Endodermal cell (in vitro differentiated cells): ENCODE measurements around the gene GATAD2B. TPM values are rescaled to one million over a fixed set of nuclear protein-coding genes. Genes with fewer than 3 reads are reported as not detected.

Experiments used
- DNase-seq: peaks from one replicate; pipeline ENCODE4 v3.0.0-alpha.2; 2017
- H3K27ac ChIP-seq: 2 replicates; pipeline ENCODE4 v1.5.1; 2013; ENCODE audit warnings: mild to moderate bottlenecking, low read depth, low read length, moderate library complexity
- H3K27me3 ChIP-seq: 2 replicates; pipeline ENCODE4 v1.6.1; 2013; ENCODE audit warnings: mild to moderate bottlenecking, low read length, moderate library complexity; ENCODE audit not compliant: insufficient read depth, control insufficient read depth, poor library complexity, severe bottlenecking
- H3K36me3 ChIP-seq: 2 replicates; pipeline ENCODE4 v1.7.0; 2013; ENCODE audit warnings: mild to moderate bottlenecking, low read length, moderate library complexity; ENCODE audit not compliant: control insufficient read depth, insufficient read depth
- H3K4me1 ChIP-seq: one replicate; pipeline ENCODE4 v1.7.0; 2013; ENCODE audit warnings: low read length; ENCODE audit not compliant: control insufficient read depth, insufficient read depth
- H3K4me3 ChIP-seq: 2 replicates; pipeline ENCODE4 v1.5.1; 2013; ENCODE audit warnings: mild to moderate bottlenecking, low read length, moderate library complexity
- H3K9ac ChIP-seq: 2 replicates; pipeline ENCODE4 v1.6.1; 2013; ENCODE audit warnings: mild to moderate bottlenecking, low read length, moderate library complexity; ENCODE audit not compliant: poor library complexity, severe bottlenecking; ENCODE audit errors: extremely low read depth
- H3K9me3 ChIP-seq: 2 replicates; pipeline ENCODE4 v1.6.1; 2013; ENCODE audit warnings: mild to moderate bottlenecking, low read length, moderate library complexity; ENCODE audit not compliant: control insufficient read depth
- H3K27ac Mint-ChIP-seq: 2 replicates; pipeline ENCODE4 v1.8.0; 2020; ENCODE audit warnings: mixed read lengths
- H3K27me3 Mint-ChIP-seq: 2 replicates; pipeline ENCODE4 v1.8.0; 2021; ENCODE audit warnings: mild to moderate bottlenecking, mixed read lengths; ENCODE audit not compliant: insufficient read depth
- H3K36me3 Mint-ChIP-seq: 2 replicates; pipeline ENCODE4 v1.8.0; 2020; ENCODE audit warnings: low read depth, mixed read lengths
- H3K4me1 Mint-ChIP-seq: 2 replicates; pipeline ENCODE4 v1.8.0; 2020; ENCODE audit warnings: mixed read lengths
- H3K4me3 Mint-ChIP-seq: 2 replicates; pipeline ENCODE4 v1.8.0; 2020; ENCODE audit warnings: mild to moderate bottlenecking, moderate library complexity, mixed read lengths
- H3K9me3 Mint-ChIP-seq: 2 replicates; pipeline ENCODE4 v1.8.0; 2020; ENCODE audit warnings: mild to moderate bottlenecking, mixed read lengths
- CTCF ChIP-seq: fragments of 200-600 bp; sonication (generic); conservative IDR thresholded peaks from 2 replicates; pipeline ENCODE4 v1.5.0; 2021; ENCODE audit warnings: antibody characterized with exemption, mild to moderate bottlenecking
- WGBS, 2 experiments: methylation state at CpG; one replicate each; pipeline versions ENCODE4 v1.1.5 to v1.1.7; 2013; ENCODE audit warnings: missing lambda C conversion rate in 2 of 2, mixed read lengths in 1 of 2; ENCODE audit not compliant: insufficient coverage in 1 of 2, insufficient read length in 1 of 2; 5-methylcytosine and 5-hydroxymethylcytosine counted together
- total RNA-seq, 2 donors: library from RNA; stranded (reverse); fragmentation: NEBNext Ultra II Directional in 1 of 2; extraction: Animal tissue kit (Norgen Biotek cat#: 25700) in 1 of 2; gene quantifications; 2 replicates in 1 of 2; 3 replicates in 1 of 2; pipeline ENCODE4 v1.2.1, GENCODE V29; 2021

Gene GATAD2B
- total RNA-seq, 2 donors from 2014 or later: 45.2 to 51.2 TPM

- Mint-ChIP-seq H3K4me3 (no peak overlapping the region), H3K4me1 (peaks cover 8% of the 10 kb centered on the region), H3K9me3 (no peaks in the 10 kb centered on the region), H3K27ac (no peak overlapping the region), H3K27me3 (no peaks in the 10 kb centered on the region), H3K36me3 (peaks cover 39% of the 10 kb centered on the region)
- no peak overlapping the region for H3K9ac ChIP-seq
- TF ChIP-seq CTCF: no peak
- no peak overlapping the region for H3K4me3 ChIP-seq
- no peak overlapping the region for H3K27ac ChIP-seq
- H3K36me3 ChIP-seq: peaks cover 42% of the 10 kb centered on the region
- H3K9me3 ChIP-seq: no peaks in the 10 kb centered on the region
- no peaks in the 10 kb centered on the region for H3K4me1 ChIP-seq
- WGBS, 2 experiments: 98 to 100% methylated on average over 2 of the region's 2 CpGs
- no peaks in the 10 kb centered on the region for H3K27me3 ChIP-seq
- DNase-seq: no peak
These were observed 29.0 kb upstream of the GATAD2B start for GRCh38 chr1:153951801-153952200.

GRCh38 chr1:153951183-153951582 lies 28.4 kb upstream of the GATAD2B start:
- no peak overlapping the region for H3K27ac ChIP-seq
- H3K4me3 ChIP-seq: no peak overlapping the region
- peaks cover 40% of the 10 kb centered on the region for H3K36me3 Mint-ChIP-seq
- H3K9me3 ChIP-seq: no peaks in the 10 kb centered on the region
- H3K9ac ChIP-seq: no peak overlapping the region
- no peaks in the 10 kb centered on the region for H3K9me3 Mint-ChIP-seq
- H3K4me1 Mint-ChIP-seq: peaks cover 4% of the 10 kb centered on the region
- no peak overlapping the region for H3K4me3 Mint-ChIP-seq
- peaks cover 42% of the 10 kb centered on the region for H3K36me3 ChIP-seq
- H3K27ac Mint-ChIP-seq: no peak overlapping the region
- no peaks in the 10 kb centered on the region for H3K27me3 Mint-ChIP-seq
- DNase-seq: no peak
- 94 to 100% methylated on average over 3 to 11 of the region's 11 CpGs for WGBS, 2 experiments
- H3K4me1 ChIP-seq: no peaks in the 10 kb centered on the region
- TF ChIP-seq CTCF: no peak
- no peaks in the 10 kb centered on the region for H3K27me3 ChIP-seq

GRCh38 chr1:153946622-153947241 lies 24.0 kb upstream of the GATAD2B start, which contains the start of gene DENND4B:
DENND4B (minus strand) TSS chr1:153946718; CDS start chr1:153944374, 2,344 bp downstream.
- peak within 1 kb of the TSS; percentile 84 for H3K27ac Mint-ChIP-seq
- peak; percentile 94 for TF ChIP-seq CTCF
- 13 to 38% methylated on average over 8 to 28 of the region's 28 CpGs for WGBS, 2 experiments
- peaks cover 39% of the 10 kb centered on the region for H3K36me3 Mint-ChIP-seq
- Histone ChIP-seq H3K27ac (peak within 1 kb of the TSS; percentile 41), H3K9ac (peak within 1 kb of the TSS; percentile 62), H3K27me3 (no peaks in the 10 kb centered on the region), H3K4me3 (peak within 1 kb of the TSS; percentile 92), H3K9me3 (no peaks in the 10 kb centered on the region), H3K36me3 (peaks cover 43% of the 10 kb centered on the region), H3K4me1 (no peaks in the 10 kb centered on the region)
- no peaks in the 10 kb centered on the region for H3K27me3 Mint-ChIP-seq
- H3K4me1 Mint-ChIP-seq: peaks cover 4% of the 10 kb centered on the region
- peak within 1 kb of the TSS; percentile 78 for H3K4me3 Mint-ChIP-seq
- no peaks in the 10 kb centered on the region for H3K9me3 Mint-ChIP-seq
- peak; percentile 96 for DNase-seq
